Measurements from ENCODE around the gene SOX5. TPM values are rescaled to one million over a fixed set of nuclear protein-coding genes. Genes with fewer than 3 reads are reported as not detected.

SOX5 gene
- total and polyA plus RNA-seq, 2 donors (not counting 1 experiment from before 2014, with no cell fraction given) = 3.9 to 17.2 TPM

DNA sequence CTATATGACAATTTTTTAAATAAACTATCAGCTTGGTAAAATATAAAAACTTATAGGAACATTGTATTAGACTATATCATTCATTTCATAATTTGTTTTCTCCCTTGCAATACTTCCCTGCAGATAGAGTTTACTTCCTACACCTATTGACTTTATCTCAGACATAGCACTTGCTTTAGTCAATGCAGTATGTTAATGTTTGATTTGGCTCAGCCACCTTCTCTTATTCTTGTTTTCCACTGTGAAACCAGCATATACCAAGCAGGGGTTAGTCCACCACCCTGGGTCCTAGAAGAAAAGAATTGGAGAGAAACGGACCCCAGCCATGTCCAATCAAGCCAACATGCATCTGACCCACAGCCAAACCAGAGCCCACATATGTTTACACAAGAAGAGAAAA lies 10.4 kb upstream of the SOX5 start:
- no peak for DNase-seq
- Mint-ChIP-seq H3K27ac (no peak overlapping the region), H3K27me3 (no peaks in the 10 kb centered on the region), H3K9me3 (ENCODE audit: insufficient read depth) (no peaks in the 10 kb centered on the region), H3K4me3 (no peak overlapping the region), H3K4me1 (no peaks in the 10 kb centered on the region)
- H3K36me3 ChIP-seq (replicated peaks in 1 of 2; ENCODE audit: control extremely low read depth in 1 of 2, control insufficient read depth in 1 of 2, extremely low read depth in 1 of 2, insufficient read depth in 2 of 2, low read length in 1 of 2) = no peaks in the 10 kb centered on the region
- no peaks in the 10 kb centered on the region for H4K20me1 ChIP-seq (ENCODE audit: control insufficient read depth, insufficient read depth, low read length, poor library complexity, severe bottlenecking)
- no peak overlapping the region for H3K27ac ChIP-seq (ENCODE audit: low read length in 2 of 2)
- H3K4me2 ChIP-seq (replicated peaks; ENCODE audit: low read depth, low read length, poor library complexity, severe bottlenecking) = no peak overlapping the region
- ChIA-PET POLR2A (no interaction called here), CTCF (no interaction called here)
- no peaks in the 10 kb centered on the region for H3K79me2 ChIP-seq (ENCODE audit: control insufficient read depth, insufficient read depth, low read length)
- no CpG with 5 or more reads among the region's 1 CpG for WGBS (ENCODE audit: insufficient coverage)
- H2AFZ ChIP-seq (ENCODE audit: insufficient read depth, low read depth, low read length, poor library complexity, severe bottlenecking) = no peak overlapping the region
- intact Hi-C loops (cut with micrococcal nuclease) = no loop called here
- no peak for TF ChIP-seq CTCF (IDR thresholded peaks at IDR 0.05)
- TF ChIP-seq EZH2 (IDR thresholded peaks at IDR 0.05; ENCODE audit: borderline replicate concordance, insufficient read depth, low read depth, low read length, poor library complexity, severe bottlenecking) = no peak
- H3K9me3 ChIP-seq (ENCODE audit: control extremely low read depth in 1 of 3, control insufficient read depth in 2 of 3, insufficient read depth in 1 of 3, low read length in 2 of 3) = no peaks in the 10 kb centered on the region
- no peaks in the 10 kb centered on the region for H3K4me1 ChIP-seq (ENCODE audit: control insufficient read depth in 2 of 2, insufficient read depth in 2 of 2, low read length in 2 of 2)
- no peak overlapping the region for H3K4me3 ChIP-seq (ENCODE audit: control extremely low read depth in 1 of 5, extremely low read depth in 1 of 5, insufficient read depth in 1 of 5, low read depth in 2 of 5, low read length in 4 of 5)
- no peaks in the 10 kb centered on the region for H3K27me3 ChIP-seq (replicated peaks in 1 of 4; ENCODE audit: control extremely low read depth in 1 of 4, control insufficient read depth in 3 of 4, insufficient read depth in 4 of 4, low read length in 3 of 4)
- H3K9ac ChIP-seq (ENCODE audit: low read length) = no peak overlapping the region
- ATAC-seq (ENCODE audit: low read depth) = no peak

DNA sequence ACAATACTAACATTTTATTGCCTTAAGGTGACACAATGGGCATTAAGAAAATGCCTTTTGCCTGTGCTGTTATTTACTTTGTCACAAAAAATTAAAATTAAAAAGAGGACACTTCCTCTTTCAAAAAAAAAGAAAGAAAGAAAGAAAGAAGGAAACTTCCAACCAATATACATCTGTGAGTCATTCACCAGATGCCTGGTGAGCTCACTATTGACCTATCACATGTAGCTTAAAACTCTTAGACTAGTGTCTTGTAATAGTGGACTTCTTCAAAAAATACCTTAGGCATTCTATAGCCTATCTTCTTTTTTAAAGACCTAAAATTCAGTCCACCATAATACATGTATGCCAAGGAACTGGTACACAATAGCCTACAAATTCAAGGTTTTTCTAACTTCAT lies 4.9 kb upstream of the SOX5 start:
- Histone ChIP-seq H3K9ac (ENCODE audit: low read length) (no peak overlapping the region), H3K4me2 (replicated peaks; ENCODE audit: low read depth, low read length, poor library complexity, severe bottlenecking) (no peak overlapping the region), H3K9me3 (ENCODE audit: control extremely low read depth in 1 of 3, control insufficient read depth in 2 of 3, insufficient read depth in 1 of 3, low read length in 2 of 3) (no peaks in the 10 kb centered on the region), H3K36me3 (replicated peaks in 1 of 2; ENCODE audit: control extremely low read depth in 1 of 2, control insufficient read depth in 1 of 2, extremely low read depth in 1 of 2, insufficient read depth in 2 of 2, low read length in 1 of 2) (no peaks in the 10 kb centered on the region), H3K4me1 (ENCODE audit: control insufficient read depth in 2 of 2, insufficient read depth in 2 of 2, low read length in 2 of 2) (peaks cover 5 to 12% of the 10 kb centered on the region in 2 donors), H3K27me3 (replicated peaks in 1 of 4; ENCODE audit: control extremely low read depth in 1 of 4, control insufficient read depth in 3 of 4, insufficient read depth in 4 of 4, low read length in 3 of 4) (peaks cover 0 to 5% (median 2%) of the 10 kb centered on the region in 4 experiments), H2AFZ (ENCODE audit: insufficient read depth, low read depth, low read length, poor library complexity, severe bottlenecking) (no peak overlapping the region), H3K27ac (ENCODE audit: low read length in 2 of 2) (no peak overlapping the region), H3K79me2 (ENCODE audit: control insufficient read depth, insufficient read depth, low read length) (no peaks in the 10 kb centered on the region), H3K4me3 (ENCODE audit: control extremely low read depth in 1 of 5, extremely low read depth in 1 of 5, insufficient read depth in 1 of 5, low read depth in 2 of 5, low read length in 4 of 5) (no peak overlapping the region), H4K20me1 (ENCODE audit: control insufficient read depth, insufficient read depth, low read length, poor library complexity, severe bottlenecking) (no peaks in the 10 kb centered on the region)
- no peak overlapping the region for H3K4me3 Mint-ChIP-seq
- intact Hi-C loops (cut with micrococcal nuclease) = no loop called here
- H3K4me1 Mint-ChIP-seq = no peaks in the 10 kb centered on the region
- CTCF ChIA-PET = no interaction called here
- TF ChIP-seq CTCF (IDR thresholded peaks at IDR 0.05) (no peak), EZH2 (IDR thresholded peaks at IDR 0.05; ENCODE audit: borderline replicate concordance, insufficient read depth, low read depth, low read length, poor library complexity, severe bottlenecking) (no peak)
- H3K27me3 Mint-ChIP-seq = no peaks in the 10 kb centered on the region
- DNase-seq = no peak
- no peak for ATAC-seq (ENCODE audit: low read depth)
- no peaks in the 10 kb centered on the region for H3K9me3 Mint-ChIP-seq (ENCODE audit: insufficient read depth)
- H3K27ac Mint-ChIP-seq = no peak overlapping the region
- POLR2A ChIA-PET = no interaction called here

Data from B cell (primary cell).